Neural cell (in vitro differentiated cells): Measurements from ENCODE around the gene OBSL1. TPM values are rescaled to one million over a fixed set of nuclear protein-coding genes. Genes with fewer than 3 reads are reported as not detected.
A peak's percentile ranks its signal among the peaks of the same experiment; 100 is the strongest.

Source experiments
- H2AFZ ChIP-seq: fragments of 200-600, 300-800 bp; sonication (generic), shearing (Covaris generic); 2 replicates; pipeline ENCODE4 v1.6.0; 2014; ENCODE audit warnings: low read depth, mild to moderate bottlenecking, antibody characterized with exemption, low read length, moderate library complexity
- H3F3A ChIP-seq: fragments of 200-600 bp; shearing (Covaris generic); 2 replicates; pipeline ENCODE4 v1.6.1; 2016; ENCODE audit warnings: mild to moderate bottlenecking, moderate library complexity, mixed read lengths, antibody characterized with exemption, low read length; ENCODE audit not compliant: insufficient read depth, poor library complexity, severe bottlenecking
- H3K27ac ChIP-seq: fragments of 200-600, 300-800 bp; sonication (generic), shearing (Covaris generic); 2 replicates; pipeline ENCODE4 v1.5.1; 2014; ENCODE audit warnings: mild to moderate bottlenecking, low read length, moderate library complexity
- H3K27me3 ChIP-seq: fragments of 300-800, 200-600 bp; sonication (generic), shearing (Covaris generic); 2 replicates; pipeline ENCODE4 v1.6.0; 2014; ENCODE audit warnings: mild to moderate bottlenecking, low read depth, low read length, moderate library complexity; ENCODE audit not compliant: insufficient read depth
- H3K36me3 ChIP-seq: fragments of 300-800, 200-600 bp; sonication (generic), shearing (Covaris generic); 2 replicates; pipeline ENCODE4 v1.5.1; 2014; ENCODE audit warnings: mild to moderate bottlenecking, antibody characterized with exemption, low read length, moderate library complexity; ENCODE audit not compliant: insufficient read depth
- H3K4me2 ChIP-seq: fragments of 300-800, 200-600 bp; sonication (generic), shearing (Covaris generic); 2 replicates; pipeline ENCODE4 v1.6.0; 2014; ENCODE audit warnings: mild to moderate bottlenecking, low read length
- H3K4me3 ChIP-seq: fragments of 300-800, 200-600 bp; sonication (generic), shearing (Covaris generic); 2 replicates; pipeline ENCODE4 v1.5.1; 2014; ENCODE audit warnings: mild to moderate bottlenecking, low read length, moderate library complexity
- H3K79me2 ChIP-seq: fragments of 200-600 bp; shearing (Covaris generic); replicated peaks from 2 replicates; pipeline ENCODE4 v1.6.0; 2014; ENCODE audit warnings: mild to moderate bottlenecking, low read length, moderate library complexity; ENCODE audit not compliant: insufficient read depth
- H3K9ac ChIP-seq: fragments of 300-800, 200-600 bp; sonication (generic), shearing (Covaris generic); 2 replicates; pipeline ENCODE4 v1.6.1; 2016; ENCODE audit warnings: mild to moderate bottlenecking, low read length, mixed read lengths
- H3K9me2 ChIP-seq: fragments of 200-600 bp; shearing (Covaris generic); 2 replicates; pipeline ENCODE4 v1.6.1; 2016; ENCODE audit warnings: mild to moderate bottlenecking, low read length, mixed read lengths; ENCODE audit not compliant: insufficient read depth
- H3K9me3 ChIP-seq: fragments of 200-600, 300-800 bp; sonication (generic), shearing (Covaris generic); 2 replicates; pipeline ENCODE4 v1.6.1; 2016; ENCODE audit warnings: mild to moderate bottlenecking, mixed run types, low read length, moderate library complexity, mixed read lengths
- H4K20me1 ChIP-seq: fragments of 200-600 bp; shearing (Covaris generic); 2 replicates; pipeline ENCODE4 v1.6.1; 2016; ENCODE audit warnings: mild to moderate bottlenecking, mixed run types; ENCODE audit not compliant: insufficient read depth
- CTCF ChIP-seq: fragments of 450-650 bp; IDR thresholded peaks from 2 replicates; pipeline ENCODE4 v1.5.1; 2014; ENCODE audit warnings: antibody characterized with exemption, mild to moderate bottlenecking, moderate library complexity; ENCODE audit not compliant: poor library complexity, severe bottlenecking
- EP300 ChIP-seq: fragments of 450-650 bp; conservative IDR thresholded peaks from 2 replicates; pipeline ENCODE4 v1.6.1; 2014; ENCODE audit warnings: antibody characterized with exemption, mild to moderate bottlenecking, moderate library complexity; ENCODE audit not compliant: poor library complexity, severe bottlenecking
- EZH2 ChIP-seq: fragments of 200-600, 300-800 bp; shearing (Covaris generic), sonication (generic); IDR thresholded peaks from 2 replicates; pipeline ENCODE4 v1.6.1; 2014; ENCODE audit warnings: antibody characterized with exemption, low read length, borderline replicate concordance, mild to moderate bottlenecking; ENCODE audit not compliant: insufficient read depth, poor library complexity, severe bottlenecking
- MXI1 ChIP-seq: fragments of 450-650 bp; conservative IDR thresholded peaks from 2 replicates; pipeline ENCODE4 v1.6.1; 2014; ENCODE audit warnings: antibody characterized with exemption, mild to moderate bottlenecking; ENCODE audit not compliant: poor library complexity, severe bottlenecking
- POLR2AphosphoS5 ChIP-seq: IDR thresholded peaks from 2 replicates; pipeline ENCODE4 v1.6.1; 2012
- RAD21 ChIP-seq: fragments of 450-650 bp; conservative IDR thresholded peaks from 2 replicates; pipeline ENCODE4 v1.6.1; 2014; ENCODE audit warnings: antibody characterized with exemption, mild to moderate bottlenecking, moderate library complexity
- REST ChIP-seq: IDR thresholded peaks from 2 replicates; pipeline ENCODE4 v1.6.1; 2012; ENCODE audit warnings: borderline replicate concordance
- SMC3 ChIP-seq: fragments of 450-650 bp; conservative IDR thresholded peaks from 2 replicates; pipeline ENCODE4 v1.6.1; 2014; ENCODE audit warnings: antibody characterized with exemption, mild to moderate bottlenecking, moderate library complexity; ENCODE audit not compliant: poor library complexity
- TAF1 ChIP-seq: IDR thresholded peaks from 2 replicates; pipeline ENCODE4 v1.6.1; 2012; ENCODE audit warnings: low read depth
- polyA plus RNA-seq: library from polyadenylated mRNA; depleted of rRNA; stranded (reverse); fragments of >200 nt; gene quantifications from 2 replicates; pipeline ENCODE4 v1.2.3, GENCODE V29; 2014

The OBSL1 gene
- polyA plus RNA-seq, 1 donor from 2014 or later, result 59.7 TPM

- Histone ChIP-seq H3K27me3 (peaks cover 10% of the 10 kb centered on the region), H4K20me1 (no peaks in the 10 kb centered on the region), H2AFZ (no peak overlapping the region), H3K79me2 (no peaks in the 10 kb centered on the region), H3K4me2 (no peak overlapping the region), H3K9me2 (no peaks in the 10 kb centered on the region), H3K36me3 (no peaks in the 10 kb centered on the region), H3K9me3 (no peaks in the 10 kb centered on the region), H3K9ac (no peak overlapping the region), H3F3A (no peaks in the 10 kb centered on the region), H3K4me3 (no peak overlapping the region), H3K27ac (no peak overlapping the region)
- TF ChIP-seq RAD21 (no peak), SMC3 (no peak), EZH2 (no peak), REST (no peak), CTCF (no peak), TAF1 (no peak), EP300 (no peak), MXI1 (no peak), POLR2AphosphoS5 (no peak)
These were observed 68.7 kb downstream of the OBSL1 start for GRCh38 chr2:219502618-219503017.

GRCh38 chr2:219501849-219502248 is 69.5 kb downstream of the OBSL1 start:
- Histone ChIP-seq H3K9me3 (no peaks in the 10 kb centered on the region), H3K27ac (no peak overlapping the region), H3K27me3 (peaks cover 18% of the 10 kb centered on the region), H3K9ac (peak overlapping the region; percentile 5), H3K4me2 (no peak overlapping the region), H3K9me2 (no peaks in the 10 kb centered on the region), H4K20me1 (no peaks in the 10 kb centered on the region), H3K36me3 (no peaks in the 10 kb centered on the region), H3K79me2 (no peaks in the 10 kb centered on the region), H3K4me3 (no peak overlapping the region), H3F3A (no peaks in the 10 kb centered on the region), H2AFZ (no peak overlapping the region)
- TF ChIP-seq TAF1 (no peak), SMC3 (no peak), CTCF (no peak), RAD21 (no peak), POLR2AphosphoS5 (no peak), MXI1 (no peak), REST (no peak)
